WTC11 (cell line): ENCODE measurements around the gene FAHD2A. TPM values are rescaled to one million over a fixed set of nuclear protein-coding genes. Genes with fewer than 3 reads are reported as not detected.
"Not testable (repeated sequence)": the region's sequence is repeated elsewhere in the genome, so short reads cannot be mapped to it uniquely, and the experiment has no call there.

Source experiments
- ATAC-seq: fragments of 200-7000 bp; cut with Tn5 transposase; 2 replicates; pipeline ENCODE4 v1.10.0; 2021; ENCODE audit warnings: mild to moderate bottlenecking, moderate library complexity
- CTCF ChIA-PET: fragments of 300-600 bp; sonication (Branson Sonifier 250); formaldehyde crosslinking; loops from one replicate; lab custom pipeline; 2021; ENCODE audit warnings: antibody characterized with exemption; lab: Charles Lee
- POLR2A ChIA-PET: fragments of 350-600 bp; sonication (Branson Sonifier 250); formaldehyde crosslinking; loops from one replicate; lab custom pipeline; 2021; ENCODE audit warnings: antibody characterized with exemption; lab: Charles Lee
- DNase-seq: peaks from one replicate; pipeline ENCODE4 v3.0.0; 2021; ENCODE audit warnings: low spot score
- H3K27ac Mint-ChIP-seq: 2 replicates; pipeline ENCODE4 v1.8.0; 2021; ENCODE audit warnings: mixed read lengths
- H3K27me3 Mint-ChIP-seq: 2 replicates; pipeline ENCODE4 v1.8.0; 2021; ENCODE audit warnings: low read depth, mild to moderate bottlenecking, moderate library complexity, mixed read lengths
- H3K36me3 Mint-ChIP-seq: 2 replicates; pipeline ENCODE4 v1.8.0; 2021; ENCODE audit warnings: mixed read lengths
- H3K4me1 Mint-ChIP-seq: 2 replicates; pipeline ENCODE4 v1.8.0; 2022; ENCODE audit warnings: mixed read lengths
- H3K4me3 Mint-ChIP-seq: 2 replicates; pipeline ENCODE4 v1.8.0; 2021; ENCODE audit warnings: mild to moderate bottlenecking, moderate library complexity, mixed read lengths
- H3K9me3 Mint-ChIP-seq: 2 replicates; pipeline ENCODE4 v1.8.0; 2021; ENCODE audit warnings: mixed read lengths
- USF1 ChIP-seq: sonication (generic); formaldehyde crosslinking; IDR thresholded peaks from 2 replicates; pipeline ENCODE4 v1.8.0; 2022; ENCODE audit warnings: mild to moderate bottlenecking, missing genetic modification reagents
- total RNA-seq: library from RNA; stranded (reverse); gene quantifications from 3 replicates; pipeline ENCODE4 v1.2.3, GENCODE V29; 2021
- TF ChIP-seq, protein P1 (sequence below): fragments of 200-600 bp; IDR thresholded peaks from 2 replicates; pipeline ENCODE4 v1.8.0; 2022; ENCODE audit warnings: antibody characterized with exemption

The FAHD2A gene
- total RNA-seq, 1 experiment from 2014 or later, result 47.9 TPM

DNA sequence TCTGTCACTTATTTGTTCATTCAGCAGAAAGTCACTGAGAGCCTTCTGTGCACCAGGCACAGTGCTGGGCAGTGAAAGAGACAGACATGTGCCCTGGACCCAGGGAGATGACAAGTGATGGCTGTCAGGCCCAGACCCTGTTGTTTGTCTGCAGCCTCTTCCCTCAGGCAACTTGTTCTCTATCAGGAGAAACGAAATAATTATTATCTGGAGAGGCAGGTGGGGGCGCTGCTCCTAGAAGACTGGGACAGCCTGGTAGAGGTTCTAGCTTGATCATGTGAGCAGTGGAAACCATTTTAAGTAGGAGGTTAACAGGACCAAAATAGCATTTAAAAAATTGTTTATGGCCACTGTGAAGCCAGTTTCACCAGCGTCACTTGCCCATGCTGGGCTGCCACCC lies 2.2 kb downstream of the FAHD2A start:
- H3K9me3 Mint-ChIP-seq, DNase-seq, POLR2A ChIA-PET, ATAC-seq, H3K27ac Mint-ChIP-seq: not testable (repeated sequence)
- peak; percentile 44; the same call in 1 of the 2 replicates for TF ChIP-seq USF1 (CRISPR knock-in tag)
- H3K36me3 Mint-ChIP-seq, result peaks cover 13% of the 10 kb centered on the region
- H3K4me1 Mint-ChIP-seq, result peaks cover 13% of the 10 kb centered on the region
- H3K27me3 Mint-ChIP-seq, result peaks cover 19% of the 10 kb centered on the region
- peak overlapping the region; percentile 52 for H3K4me3 Mint-ChIP-seq
- CTCF ChIA-PET, result interaction anchor here (0.6 to 4.5 kb wide), 2 partner anchors 16 to 118 kb away, joined by 3 to 58 read pairs; no protein-coding TSS in a partner anchor

GRCh38 chr2:95411239-95411638 lies 8.7 kb downstream of the FAHD2A start:
- POLR2A ChIA-PET, H3K27ac Mint-ChIP-seq, H3K9me3 Mint-ChIP-seq, H3K4me1 Mint-ChIP-seq, ATAC-seq, DNase-seq, H3K4me3 Mint-ChIP-seq, H3K27me3 Mint-ChIP-seq, CTCF ChIA-PET: not testable (repeated sequence)
- peaks cover 13% of the 10 kb centered on the region for H3K36me3 Mint-ChIP-seq

GRCh38 chr2:95414015-95414594 lies 11.6 kb downstream of the FAHD2A start:
- DNase-seq, result peak; percentile 88
- peaks cover 29% of the 10 kb centered on the region for H3K27me3 Mint-ChIP-seq
- H3K36me3 Mint-ChIP-seq, H3K27ac Mint-ChIP-seq, POLR2A ChIA-PET, H3K9me3 Mint-ChIP-seq, H3K4me1 Mint-ChIP-seq, H3K4me3 Mint-ChIP-seq: not testable (repeated sequence)
- peak; percentile 95 for ATAC-seq
- CTCF ChIA-PET, result interaction anchor here (2.1 kb wide), 1 partner anchor 25 kb away, joined by 9 read pairs; no protein-coding TSS in a partner anchor
- TF ChIP-seq, protein P1, sequence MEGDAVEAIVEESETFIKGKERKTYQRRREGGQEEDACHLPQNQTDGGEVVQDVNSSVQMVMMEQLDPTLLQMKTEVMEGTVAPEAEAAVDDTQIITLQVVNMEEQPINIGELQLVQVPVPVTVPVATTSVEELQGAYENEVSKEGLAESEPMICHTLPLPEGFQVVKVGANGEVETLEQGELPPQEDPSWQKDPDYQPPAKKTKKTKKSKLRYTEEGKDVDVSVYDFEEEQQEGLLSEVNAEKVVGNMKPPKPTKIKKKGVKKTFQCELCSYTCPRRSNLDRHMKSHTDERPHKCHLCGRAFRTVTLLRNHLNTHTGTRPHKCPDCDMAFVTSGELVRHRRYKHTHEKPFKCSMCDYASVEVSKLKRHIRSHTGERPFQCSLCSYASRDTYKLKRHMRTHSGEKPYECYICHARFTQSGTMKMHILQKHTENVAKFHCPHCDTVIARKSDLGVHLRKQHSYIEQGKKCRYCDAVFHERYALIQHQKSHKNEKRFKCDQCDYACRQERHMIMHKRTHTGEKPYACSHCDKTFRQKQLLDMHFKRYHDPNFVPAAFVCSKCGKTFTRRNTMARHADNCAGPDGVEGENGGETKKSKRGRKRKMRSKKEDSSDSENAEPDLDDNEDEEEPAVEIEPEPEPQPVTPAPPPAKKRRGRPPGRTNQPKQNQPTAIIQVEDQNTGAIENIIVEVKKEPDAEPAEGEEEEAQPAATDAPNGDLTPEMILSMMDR, result peak; percentile 76

GRCh38 chr2:95415138-95415537 lies 12.6 kb downstream of the FAHD2A start:
- POLR2A ChIA-PET, result interaction anchor here (0.7 kb wide), 1 partner anchor 323 kb away, joined by 3 read pairs; no protein-coding TSS in a partner anchor
- DNase-seq, H3K36me3 Mint-ChIP-seq, H3K4me1 Mint-ChIP-seq, H3K9me3 Mint-ChIP-seq, H3K27ac Mint-ChIP-seq, H3K4me3 Mint-ChIP-seq, ATAC-seq: not testable (repeated sequence)
- CTCF ChIA-PET, result interaction anchor here (0.7 kb wide), 1 partner anchor 545 kb away, joined by 3 read pairs; no protein-coding TSS in a partner anchor
- H3K27me3 Mint-ChIP-seq, result peaks cover 34% of the 10 kb centered on the region

DNA sequence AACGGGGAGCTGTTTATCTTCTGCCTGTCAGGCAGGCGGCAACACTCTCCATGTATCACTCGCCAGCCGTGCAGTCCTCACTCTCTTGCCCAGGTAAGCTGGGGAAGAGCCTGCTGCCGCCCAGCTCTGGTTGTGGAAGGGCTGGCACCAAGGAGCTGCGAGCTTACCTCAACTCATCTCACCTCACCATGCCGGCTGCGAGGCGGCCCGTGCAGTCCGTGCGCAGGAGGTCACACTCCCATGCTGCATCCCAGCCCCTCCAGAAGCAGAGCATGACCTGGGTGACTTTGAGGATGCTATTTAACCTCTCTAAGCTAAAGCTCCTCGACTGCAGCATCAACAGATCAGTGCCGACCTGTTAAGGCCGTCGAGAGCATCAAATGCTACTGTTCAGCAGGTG lies 13.1 kb downstream of the FAHD2A start:
- ChIA-PET POLR2A (interaction anchor here (0.7 kb wide), 1 partner anchor 323 kb away, joined by 3 read pairs; no protein-coding TSS in a partner anchor), CTCF (interaction anchor here (0.7 kb wide), 1 partner anchor 545 kb away, joined by 3 read pairs; no protein-coding TSS in a partner anchor)
- DNase-seq, H3K4me1 Mint-ChIP-seq, H3K4me3 Mint-ChIP-seq, H3K27ac Mint-ChIP-seq, H3K9me3 Mint-ChIP-seq, H3K36me3 Mint-ChIP-seq, ATAC-seq: not testable (repeated sequence)
- H3K27me3 Mint-ChIP-seq, result peaks cover 34% of the 10 kb centered on the region

- DNase-seq, H3K36me3 Mint-ChIP-seq, POLR2A ChIA-PET, H3K4me3 Mint-ChIP-seq, CTCF ChIA-PET, H3K4me1 Mint-ChIP-seq, H3K27ac Mint-ChIP-seq, H3K9me3 Mint-ChIP-seq: not testable (repeated sequence)
- peak; percentile 88 for ATAC-seq
- peaks cover 12% of the 10 kb centered on the region for H3K27me3 Mint-ChIP-seq
Observed at GRCh38 chr2:95427196-95427867, 24.8 kb downstream of the FAHD2A start.

GRCh38 chr2:95429748-95430467 lies 27.4 kb downstream of the FAHD2A start:
- H3K27me3 Mint-ChIP-seq, result peaks cover 12% of the 10 kb centered on the region
- DNase-seq, POLR2A ChIA-PET, H3K4me3 Mint-ChIP-seq, CTCF ChIA-PET, H3K9me3 Mint-ChIP-seq, H3K27ac Mint-ChIP-seq, H3K36me3 Mint-ChIP-seq, ATAC-seq, H3K4me1 Mint-ChIP-seq: not testable (repeated sequence)

GRCh38 chr2:95433373-95433772 lies 30.9 kb downstream of the FAHD2A start:
- H3K4me1 Mint-ChIP-seq, POLR2A ChIA-PET, H3K36me3 Mint-ChIP-seq, ATAC-seq, H3K4me3 Mint-ChIP-seq, DNase-seq, CTCF ChIA-PET, H3K27me3 Mint-ChIP-seq, H3K9me3 Mint-ChIP-seq, H3K27ac Mint-ChIP-seq: not testable (repeated sequence)

DNA sequence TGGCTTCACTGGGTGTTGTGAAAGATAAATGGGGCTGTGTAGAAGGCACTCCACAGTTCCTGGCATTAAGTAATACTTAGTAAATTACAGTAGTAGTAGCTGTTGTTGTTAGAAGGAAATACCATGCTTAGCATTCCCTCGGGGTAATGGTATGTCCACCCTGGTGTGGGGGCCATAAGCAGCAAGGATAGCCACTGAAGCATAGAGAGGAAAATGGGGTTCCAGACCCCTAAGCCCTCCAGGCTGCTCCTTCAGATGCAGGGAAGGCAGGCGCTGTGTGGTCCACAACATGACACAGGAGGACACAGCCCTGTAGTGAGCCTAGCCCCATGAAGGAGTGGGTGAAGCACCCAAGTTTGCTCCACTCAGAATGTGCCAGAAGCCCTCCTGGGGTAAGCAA lies 31.5 kb downstream of the FAHD2A start:
- H3K4me1 Mint-ChIP-seq, H3K36me3 Mint-ChIP-seq, H3K4me3 Mint-ChIP-seq, H3K27me3 Mint-ChIP-seq, H3K9me3 Mint-ChIP-seq, H3K27ac Mint-ChIP-seq, DNase-seq, POLR2A ChIA-PET, CTCF ChIA-PET, ATAC-seq: not testable (repeated sequence)

DNA sequence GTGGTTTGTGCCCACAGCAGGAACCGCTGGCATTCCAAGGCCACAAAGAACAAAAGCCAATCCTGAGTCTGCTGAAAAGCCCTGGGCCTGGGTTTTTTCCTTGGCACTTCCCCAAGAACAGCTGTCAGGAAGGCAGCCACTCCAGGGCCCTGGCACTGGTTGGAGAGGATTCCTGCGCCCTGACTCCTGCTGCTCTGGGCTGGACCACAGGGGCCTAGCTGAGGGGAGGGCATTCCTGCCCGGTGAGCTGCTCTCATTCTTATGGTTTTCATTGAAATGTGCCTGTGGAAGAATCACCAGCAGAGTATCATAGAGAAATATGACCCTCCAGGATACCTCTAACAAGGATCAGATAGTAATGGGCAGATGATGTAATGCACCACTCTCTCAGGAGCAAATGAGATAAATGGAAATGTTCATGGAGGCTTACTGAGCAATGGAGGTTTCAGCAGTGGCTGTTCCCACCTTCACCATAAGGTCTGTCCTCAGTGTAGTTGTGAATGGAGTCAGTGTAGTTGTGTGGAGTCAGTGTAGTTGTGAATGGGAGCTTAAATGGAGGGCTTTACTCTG lies 32.1 kb downstream of the FAHD2A start:
- not testable (repeated sequence) for DNase-seq
- ATAC-seq, result peak; percentile 32; the same call in 1 of the 2 replicates

More for the DNA sequence above, 32.1 kb downstream of the FAHD2A start:
- POLR2A ChIA-PET, H3K4me1 Mint-ChIP-seq, H3K36me3 Mint-ChIP-seq, H3K4me3 Mint-ChIP-seq, H3K9me3 Mint-ChIP-seq, H3K27me3 Mint-ChIP-seq, H3K27ac Mint-ChIP-seq, CTCF ChIA-PET: not testable (repeated sequence)
